GM15510 (cell line): ENCODE results near the gene SPSB4.

ENCODE experiments used
- POLR2A ChIP-seq: IDR thresholded peaks from 3 replicates; pipeline ENCODE4 v1.6.1; 2011; ENCODE audit warnings: borderline replicate concordance; ENCODE audit not compliant: insufficient read length; ENCODE audit errors: extremely low read depth

Gene SPSB4

GRCh38 chr3:141129541-141130011 is 78.4 kb downstream of the SPSB4 start:
- TF ChIP-seq POLR2A: no peak

GRCh38 chr3:141143517-141143916 is 92.4 kb downstream of the SPSB4 start:
- no peak for TF ChIP-seq POLR2A

GRCh38 chr3:141146979-141147470 is 95.9 kb downstream of the SPSB4 start:
- TF ChIP-seq POLR2A: no peak

GRCh38 chr3:141147657-141148056 is 96.5 kb downstream of the SPSB4 start:
- TF ChIP-seq POLR2A: no peak

- no peak for TF ChIP-seq POLR2A
Measured at GRCh38 chr3:141148169-141148568, 97.0 kb downstream of the SPSB4 start.

- TF ChIP-seq POLR2A: no peak
Measured at GRCh38 chr3:141148770-141149169, 97.6 kb downstream of the SPSB4 start.

GRCh38 chr3:141150081-141150830 is 99.1 kb downstream of the SPSB4 start:
- TF ChIP-seq POLR2A: no peak

GRCh38 chr3:141150931-141151330 is 99.8 kb downstream of the SPSB4 start:
- TF ChIP-seq POLR2A: no peak

GRCh38 chr3:141151439-141151838 is 100.3 kb downstream of the SPSB4 start:
- TF ChIP-seq POLR2A: no peak

- TF ChIP-seq POLR2A: no peak
Measured at GRCh38 chr3:141152130-141152529, 101.0 kb downstream of the SPSB4 start.

- no peak for TF ChIP-seq POLR2A
Measured at GRCh38 chr3:141152801-141153678, 101.9 kb downstream of the SPSB4 start.

GRCh38 chr3:141153679-141153966 is 102.5 kb downstream of the SPSB4 start:
- TF ChIP-seq POLR2A: no peak

GRCh38 chr3:141164852-141165251 is 113.7 kb downstream of the SPSB4 start:
- TF ChIP-seq POLR2A: no peak

- no peak for TF ChIP-seq POLR2A
Measured at GRCh38 chr3:141167681-141168080, 116.5 kb downstream of the SPSB4 start.

GRCh38 chr3:141170678-141171295 is 119.6 kb downstream of the SPSB4 start:
- TF ChIP-seq POLR2A: no peak

- TF ChIP-seq POLR2A: no peak
Measured at GRCh38 chr3:141174674-141175073, 123.5 kb downstream of the SPSB4 start.

GRCh38 chr3:141176775-141177174 is 125.6 kb downstream of the SPSB4 start:
- TF ChIP-seq POLR2A: no peak
